ENCODE results near the gene SPNS2. TPM values are rescaled to one million over a fixed set of nuclear protein-coding genes. Genes with fewer than 3 reads are reported as not detected.

SPNS2 gene
- total RNA-seq, 1 donor from 2014 or later: 67.0 TPM

GRCh38 chr17:4483012-4483840 is 15.5 kb upstream of the SPNS2 start:
- H3K4me1 ChIP-seq: peaks cover 12% of the 10 kb centered on the region
- TF ChIP-seq CTCF (IDR thresholded peaks at IDR 0.05): no peak
- no peaks in the 10 kb centered on the region for H3K27me3 ChIP-seq
- H3K36me3 ChIP-seq: no peaks in the 10 kb centered on the region
- peak overlapping the region; percentile 16 for H3K4me3 ChIP-seq
- DNase-seq (no peak), ATAC-seq (peak; percentile 80)
- intact Hi-C loops (cut with DNase I): no loop called here
- peak overlapping the region; percentile 81 for H3K27ac ChIP-seq
- no peaks in the 10 kb centered on the region for H3K9me3 ChIP-seq

DNA sequence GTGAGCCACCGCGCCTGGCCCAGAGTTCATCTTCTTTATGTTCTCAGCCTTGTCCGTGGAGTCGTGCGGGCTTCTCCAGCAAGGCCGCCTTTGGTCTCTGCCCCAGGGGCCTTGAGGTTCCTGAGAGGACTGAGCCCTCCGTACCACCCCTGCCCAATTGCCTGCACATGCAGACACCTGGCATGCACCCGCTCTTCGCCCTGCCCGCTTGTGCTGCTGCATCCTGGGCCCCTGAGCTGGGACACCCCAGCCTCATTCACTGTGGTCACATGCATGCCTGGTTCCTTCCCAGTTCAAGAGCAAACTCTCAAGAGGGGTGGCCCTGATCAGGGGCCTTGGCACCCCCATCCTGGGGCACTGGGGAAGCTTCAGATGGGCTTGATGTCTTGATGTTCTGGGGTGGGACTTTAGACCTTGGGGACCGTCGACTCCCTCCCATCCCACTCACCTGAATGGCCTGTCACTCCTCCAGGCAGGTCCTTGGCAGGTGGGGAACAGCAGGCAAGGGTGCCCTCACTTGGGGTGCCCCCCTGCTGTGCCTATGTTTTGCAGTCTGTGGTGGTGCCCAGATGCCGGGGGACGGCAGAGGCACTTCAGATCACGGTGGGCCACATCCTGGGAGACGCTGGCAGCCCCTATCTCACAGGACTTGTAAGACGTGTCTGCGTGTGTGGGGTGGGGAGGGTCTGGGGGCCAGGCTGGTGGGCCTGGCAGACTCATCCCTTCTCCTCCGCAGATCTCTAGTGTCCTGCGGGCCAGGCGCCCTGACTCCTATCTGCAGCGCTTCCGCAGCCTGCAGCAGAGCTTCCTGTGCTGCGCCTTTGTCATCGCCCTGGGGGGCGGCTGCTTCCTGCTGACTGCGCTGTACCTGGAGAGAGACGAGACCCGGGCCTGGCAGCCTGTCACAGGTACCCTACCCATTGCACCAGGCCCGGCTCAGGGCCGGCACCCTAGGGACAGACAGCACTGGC is 12.7 kb upstream of the SPNS2 start:
- Histone ChIP-seq H3K27ac (peak overlapping the region; percentile 17), H3K4me3 (peak overlapping the region; percentile 21)

GRCh38 chr17:4487296-4487695 is 11.4 kb upstream of the SPNS2 start:
- Histone ChIP-seq H3K36me3 (no peaks in the 10 kb centered on the region), H3K4me3 (no peak overlapping the region), H3K27ac (no peak overlapping the region), H3K27me3 (no peaks in the 10 kb centered on the region), H3K9me3 (no peaks in the 10 kb centered on the region), H3K4me1 (peaks cover 3% of the 10 kb centered on the region)
- TF ChIP-seq CTCF (IDR thresholded peaks at IDR 0.05): no peak
- no peak for ATAC-seq
- intact Hi-C loops (cut with DNase I): no loop called here
- DNase-seq: no peak

More for the DNA sequence above, 12.7 kb upstream of the SPNS2 start:
- ATAC-seq (no peak), DNase-seq (no peak)
- intact Hi-C loops (cut with DNase I): no loop called here
- peaks cover 10% of the 10 kb centered on the region for H3K4me1 ChIP-seq
- no peaks in the 10 kb centered on the region for H3K27me3 ChIP-seq
- H3K9me3 ChIP-seq: no peaks in the 10 kb centered on the region
- H3K36me3 ChIP-seq: no peaks in the 10 kb centered on the region
- no peak for TF ChIP-seq CTCF (IDR thresholded peaks at IDR 0.05)

GRCh38 chr17:4487820-4488716 is 10.6 kb upstream of the SPNS2 start:
- ATAC-seq: no peak
- Histone ChIP-seq H3K27ac (peak overlapping the region; percentile 70), H3K9me3 (no peaks in the 10 kb centered on the region), H3K4me1 (peaks cover 3% of the 10 kb centered on the region), H3K27me3 (no peaks in the 10 kb centered on the region), H3K4me3 (no peak overlapping the region), H3K36me3 (no peaks in the 10 kb centered on the region)
- no peak for TF ChIP-seq CTCF (IDR thresholded peaks at IDR 0.05)
- DNase-seq: no peak
- intact Hi-C loops (cut with DNase I): no loop called here

DNA sequence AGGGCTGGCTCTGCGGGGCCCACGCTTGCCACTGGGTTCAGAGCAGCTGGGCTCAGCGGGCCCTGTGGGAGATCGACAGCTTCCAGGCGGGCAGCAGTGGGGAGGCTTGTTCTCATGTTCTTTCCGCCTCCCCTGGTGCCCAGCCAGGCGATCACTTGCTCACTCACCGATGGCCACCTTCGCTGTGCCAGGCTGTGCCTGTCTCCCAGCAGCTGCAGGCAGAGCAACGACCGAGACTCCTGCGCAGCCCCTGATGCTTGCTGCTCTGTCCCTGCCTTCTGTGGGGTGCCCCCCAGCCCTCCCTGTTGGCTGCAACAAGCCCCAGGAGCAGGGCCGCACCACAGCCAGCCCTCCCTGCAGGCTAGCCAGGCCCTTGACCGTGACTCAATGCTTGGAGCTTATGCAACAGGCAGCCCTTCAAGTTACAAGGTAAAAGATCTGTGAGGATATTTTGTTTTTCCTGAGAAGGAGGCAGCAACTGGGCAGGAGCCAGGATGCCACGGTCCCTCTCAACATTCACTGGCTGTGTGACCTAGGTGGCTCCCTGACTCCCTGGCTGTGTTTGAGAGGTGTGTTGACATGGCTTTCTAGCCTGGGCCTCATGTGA is 9.6 kb upstream of the SPNS2 start:
- Histone ChIP-seq H3K36me3 (no peaks in the 10 kb centered on the region), H3K9me3 (no peaks in the 10 kb centered on the region), H3K27me3 (no peaks in the 10 kb centered on the region), H3K27ac (peak overlapping the region; percentile 70), H3K4me1 (peaks cover 3% of the 10 kb centered on the region), H3K4me3 (no peak overlapping the region)
- TF ChIP-seq CTCF (IDR thresholded peaks at IDR 0.05): no peak
- peak; percentile 78 for ATAC-seq
- DNase-seq: peak; percentile 88
- intact Hi-C loops (cut with DNase I): no loop called here
